Ovary (tissue), 3 donors: ENCODE measurements around the gene ZCCHC14.

Experiments used
- CTCF ChIP-seq, 3 donors: fragments of 450-650 bp in 2 of 3; fragments of 200-600 bp in 1 of 3; IDR thresholded peaks; one replicate each; pipeline versions ENCODE4 v1.5.1 to v1.8.0; 2016 to 2022; ENCODE audit warnings: antibody characterized with exemption in 3 of 3, mild to moderate bottlenecking in 1 of 3
- POLR2A ChIP-seq: fragments of 450-650 bp; IDR thresholded peaks from one replicate; pipeline ENCODE4 v1.6.1; 2017; ENCODE audit warnings: antibody characterized with exemption, mild to moderate bottlenecking, moderate library complexity
- donor health status: DM: no; HTN: no; CAD: no.

DNA sequence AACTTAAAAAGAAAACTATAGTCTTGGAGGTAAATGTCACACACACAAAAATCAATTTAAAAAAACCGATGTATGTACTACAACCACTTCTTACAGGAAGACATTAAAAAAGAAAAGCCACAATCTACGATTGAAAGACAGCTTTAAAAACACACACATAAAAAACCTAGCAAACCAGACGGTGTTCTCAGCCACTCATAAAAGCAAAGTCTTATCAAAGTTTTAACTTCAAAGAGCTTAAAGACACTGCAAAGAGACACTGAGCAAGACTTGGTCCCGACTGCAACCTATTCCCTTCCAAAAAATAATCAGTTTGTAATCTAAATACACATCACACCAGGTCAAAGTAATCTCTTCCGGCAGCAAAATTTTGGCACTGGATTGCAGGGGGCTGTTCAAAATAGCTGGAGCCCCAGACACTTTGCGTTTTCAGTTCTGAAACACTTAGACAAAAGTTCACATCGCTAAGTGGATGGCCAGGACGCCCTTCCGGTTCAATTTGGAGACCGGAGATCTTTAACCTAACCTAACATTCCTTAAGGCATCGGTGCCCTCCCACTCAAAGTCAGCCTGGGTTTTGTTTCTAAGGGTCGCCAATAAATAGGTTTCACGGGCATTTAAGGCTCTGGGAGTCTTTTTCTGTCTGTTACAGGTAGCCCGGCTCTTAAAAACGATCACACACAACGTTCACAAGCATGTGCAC lies 2.6 kb downstream of the ZCCHC14 start:
- TF ChIP-seq POLR2A (no peak), CTCF (IDR thresholded peaks at IDR 0.05) (no peak)
